ENCODE data around the gene GASK1A. TPM values are rescaled to one million over a fixed set of nuclear protein-coding genes. Genes with fewer than 3 reads are reported as not detected.

The GASK1A gene
- polyA plus RNA-seq, 2 of the 4 experiments (the other 2 are of a cell fraction), result not detected

GRCh38 chr3:43071313-43071893 is 92.3 kb downstream of the GASK1A start:
- Histone ChIP-seq H3K4me1 (no peaks in the 10 kb centered on the region), H3K4me3 (no peak overlapping the region), H3K27ac (no peak overlapping the region), H3K4me2 (no peak overlapping the region), H3K9me3 (no peaks in the 10 kb centered on the region)
- POLR2A ChIA-PET, result no interaction called here
- 46% methylated on average over 7 of the region's 7 CpGs for WGBS (ENCODE audit: missing lambda C conversion rate)
- DNase-seq (ENCODE audit: low read depth in 1 of 2, low spot score in 1 of 2) (no peak), ATAC-seq (no peak), FAIRE-seq (no peak)
- TF ChIP-seq POLR2A (IDR thresholded peaks at IDR 0.05; ENCODE audit: low read length) (no peak), CTCF (IDR thresholded peaks at IDR 0.05) (peak; percentile 21; the same call in 2 of the 3 replicates)
- CTCF ChIA-PET, result interaction anchor here (1.2 kb wide), 1 partner anchor 32 kb away, joined by 3 read pairs; no protein-coding TSS in a partner anchor

DNA sequence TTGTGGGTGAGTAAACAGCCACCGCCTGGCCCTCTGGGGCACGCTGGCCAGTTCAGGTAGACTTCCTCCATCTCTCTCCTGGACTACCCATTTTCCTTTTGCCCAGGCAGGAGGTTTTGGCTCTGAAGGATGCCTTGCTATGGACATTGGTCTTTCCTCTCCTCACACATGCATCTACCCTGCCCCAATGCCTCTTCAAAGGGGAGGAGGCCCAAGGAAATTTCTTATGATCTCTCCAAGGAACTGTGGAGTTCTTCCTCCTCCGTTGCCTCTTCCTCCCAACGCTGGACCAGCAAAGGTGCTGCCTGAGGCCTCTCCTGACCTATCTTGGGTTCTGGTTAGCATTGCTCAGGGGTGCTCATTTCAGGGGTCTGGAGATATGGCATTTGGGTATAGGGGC is 93.2 kb downstream of the GASK1A start:
- no peak for DNase-seq (ENCODE audit: low read depth in 1 of 2, low spot score in 1 of 2)
- CTCF ChIA-PET, result interaction anchor here (1.1 kb wide), 1 partner anchor 110 kb away, joined by 3 read pairs; no protein-coding TSS in a partner anchor
- POLR2A ChIA-PET, result no interaction called here
- Histone ChIP-seq H3K27ac (no peak overlapping the region), H3K4me1 (no peaks in the 10 kb centered on the region), H3K4me3 (no peak overlapping the region), H3K4me2 (no peak overlapping the region), H3K9me3 (no peaks in the 10 kb centered on the region)
- 20% methylated on average over 4 of the region's 4 CpGs for WGBS (ENCODE audit: missing lambda C conversion rate)
- ATAC-seq, result no peak
- TF ChIP-seq CHD4 (IDR thresholded peaks at IDR 0.05; ENCODE audit: borderline replicate concordance) (no peak), JUN (IDR thresholded peaks at IDR 0.05) (no peak), GATA3 (IDR thresholded peaks at IDR 0.05; ENCODE audit: borderline replicate concordance) (no peak), EP300 (IDR thresholded peaks at IDR 0.05) (no peak), FOSB (CRISPR knock-in tag; IDR thresholded peaks at IDR 0.05) (no peak), MAFK (IDR thresholded peaks at IDR 0.05; ENCODE audit: partially characterized antibody) (no peak), HOXB5 (CRISPR knock-in tag; IDR thresholded peaks at IDR 0.05) (no peak), EHMT2 (IDR thresholded peaks at IDR 0.05; ENCODE audit: low read depth) (no peak), BCL3 (IDR thresholded peaks at IDR 0.05) (no peak), RNF2 (IDR thresholded peaks at IDR 0.05; ENCODE audit: borderline replicate concordance, low read depth) (no peak), POLR2AphosphoS2 (conservative IDR thresholded peaks at IDR 0.05; ENCODE audit: low read length) (no peak), HDAC2 (IDR thresholded peaks at IDR 0.05) (no peak), NR3C1 (IDR thresholded peaks at IDR 0.05) (no peak), CEBPB (IDR thresholded peaks at IDR 0.05) (no peak), RFX5 (IDR thresholded peaks at IDR 0.05) (no peak), FOXS1 (CRISPR knock-in tag; IDR thresholded peaks at IDR 0.05) (no peak)
- no peak for FAIRE-seq

- Histone ChIP-seq H3K4me1 (no peaks in the 10 kb centered on the region), H3K9me3 (no peaks in the 10 kb centered on the region), H3K27ac (no peak overlapping the region), H3K4me2 (no peak overlapping the region), H3K4me3 (no peak overlapping the region)
- FAIRE-seq, result no peak
- TF ChIP-seq FOSB (CRISPR knock-in tag; IDR thresholded peaks at IDR 0.05) (no peak), HOXB5 (CRISPR knock-in tag; IDR thresholded peaks at IDR 0.05) (no peak), EHMT2 (IDR thresholded peaks at IDR 0.05; ENCODE audit: low read depth) (no peak), ZSCAN20 (CRISPR knock-in tag; IDR thresholded peaks at IDR 0.05) (no peak), ZNF302 (CRISPR knock-in tag; IDR thresholded peaks at IDR 0.05) (no peak), CBX2 (IDR thresholded peaks at IDR 0.05; ENCODE audit: borderline replicate concordance, low read depth) (no peak)
- TF ChIP-seq, protein P1, sequence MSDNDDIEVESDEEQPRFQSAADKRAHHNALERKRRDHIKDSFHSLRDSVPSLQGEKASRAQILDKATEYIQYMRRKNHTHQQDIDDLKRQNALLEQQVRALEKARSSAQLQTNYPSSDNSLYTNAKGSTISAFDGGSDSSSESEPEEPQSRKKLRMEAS (IDR thresholded peaks at IDR 0.05), result no peak
- WGBS (ENCODE audit: missing lambda C conversion rate), result 8% methylated on average over 6 of the region's 7 CpGs
- no peak for ATAC-seq
- ChIA-PET POLR2A (no interaction called here), CTCF (interaction anchor here (1.1 kb wide), 1 partner anchor 111 kb away, joined by 3 read pairs; no protein-coding TSS in a partner anchor)
- DNase-seq (ENCODE audit: low read depth in 1 of 2, low spot score in 1 of 2), result no peak
Measured at GRCh38 chr3:43073116-43073835, 94.2 kb downstream of the GASK1A start.

Data from A549 (cell line).